K562 treated with DMSO at 1 percent for 12 hours (cell line): ENCODE data around the gene HDAC2. TPM values are rescaled to one million over a fixed set of nuclear protein-coding genes. Genes with fewer than 3 reads are reported as not detected.

Experiments used
- total RNA-seq: library from RNA; unstranded; fragments of 300-600 nt; gene quantifications from 2 replicates; pipeline ENCODE4 v1.2.3, GENCODE V29; 2022; ENCODE audit not compliant: insufficient read depth

The HDAC2 gene
- total RNA-seq: 75.7 and 133 TPM in 2 replicates

GRCh38 chr6:113970805-113971676 lies at the start of gene HDAC2:
Gene HDAC2, minus strand, starts transcription at chr6:113971148. Its CDS starts 240 bp downstream, at chr6:113970908.

Other genes starting within 250 kb of the HDAC2 start
- gene MARCKS, start 113.8 kb downstream of the HDAC2 start, total RNA-seq: 2.6 and 4.5 TPM in 2 replicates